ENCODE measurements around the gene UNC13A.
A peak's percentile ranks its signal among the peaks of the same experiment; 100 is the strongest.

The UNC13A gene

GRCh38 chr19:17624314-17624991 lies 63.7 kb downstream of the UNC13A start:
- no peak for DNase-seq

- no peak for DNase-seq
Observed at GRCh38 chr19:17623224-17623935, 64.8 kb downstream of the UNC13A start.

GRCh38 chr19:17620696-17621095 lies 67.5 kb downstream of the UNC13A start:
- no peak for DNase-seq

GRCh38 chr19:17618936-17619335 lies 69.2 kb downstream of the UNC13A start:
- DNase-seq: no peak

- no peak for DNase-seq
Observed at GRCh38 chr19:17618281-17618903, 69.8 kb downstream of the UNC13A start.

- DNase-seq: no peak
Observed at GRCh38 chr19:17617807-17618192, 70.4 kb downstream of the UNC13A start.

- no peak for DNase-seq
Observed at GRCh38 chr19:17616961-17617806, 71.0 kb downstream of the UNC13A start.

- no peak for DNase-seq
Observed at GRCh38 chr19:17616686-17616960, 71.5 kb downstream of the UNC13A start.

- DNase-seq: no peak
Observed at GRCh38 chr19:17615889-17616685, 72.1 kb downstream of the UNC13A start.

GRCh38 chr19:17614476-17614875 lies 73.7 kb downstream of the UNC13A start:
- DNase-seq: no peak

- no peak for DNase-seq
Observed at GRCh38 chr19:17611462-17612244, 76.5 kb downstream of the UNC13A start.

GRCh38 chr19:17610384-17610783 lies 77.8 kb downstream of the UNC13A start:
- DNase-seq: no peak

GRCh38 chr19:17607936-17608335 lies 80.2 kb downstream of the UNC13A start:
- DNase-seq: no peak

GRCh38 chr19:17606590-17607185 lies 81.5 kb downstream of the UNC13A start:
- DNase-seq: no peak

- peak; percentile 86 for DNase-seq
Observed at GRCh38 chr19:17605761-17606589, 82.2 kb downstream of the UNC13A start.

- no peak for DNase-seq
Observed at GRCh38 chr19:17605117-17605516, 83.0 kb downstream of the UNC13A start.

- no peak for DNase-seq
Observed at GRCh38 chr19:17604372-17605025, 83.7 kb downstream of the UNC13A start.

GRCh38 chr19:17602872-17603510 lies 85.2 kb downstream of the UNC13A start:
- DNase-seq: no peak

- no peak for DNase-seq
Observed at GRCh38 chr19:17602217-17602616, 85.9 kb downstream of the UNC13A start.

All from GDM1 (cell line).